Measurements from ENCODE around the gene CHMP2A. TPM values are rescaled to one million over a fixed set of nuclear protein-coding genes. Genes with fewer than 3 reads are reported as not detected.

CHMP2A gene
- total RNA-seq, 2 experiments from 2014 or later: 72.7 to 101 TPM

DNA sequence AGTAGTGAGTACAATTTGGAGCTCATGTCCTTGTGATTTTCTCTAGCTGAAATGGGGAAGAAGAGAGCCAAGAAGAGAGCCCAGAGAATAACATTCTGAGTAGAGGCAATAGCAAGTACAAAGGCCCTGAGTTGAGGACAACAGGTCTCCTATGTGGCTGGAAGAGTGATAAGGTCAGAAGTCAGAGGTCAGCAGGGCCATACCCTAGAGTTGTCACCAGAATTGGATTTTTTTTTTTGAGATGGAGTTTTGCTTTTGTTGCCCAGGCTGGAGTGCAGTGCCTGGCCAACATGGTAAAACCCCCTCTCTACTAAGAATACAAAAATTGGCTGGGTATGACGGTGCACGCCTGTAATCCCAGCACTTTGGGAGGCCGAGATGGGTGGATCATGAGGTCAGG lies 19.0 kb downstream of the CHMP2A start:
- H3K9me2 ChIP-seq (ENCODE audit: insufficient read depth, low read length): no peaks in the 10 kb centered on the region
- H3K4me1 ChIP-seq (ENCODE audit: insufficient read depth, low read length, poor library complexity, severe bottlenecking): peaks cover 15% of the 10 kb centered on the region
- TF ChIP-seq EZH2phosphoT487 (IDR thresholded peaks at IDR 0.05; ENCODE audit: borderline replicate concordance, low read depth, low read length): no peak
- TF ChIP-seq, protein P1, sequence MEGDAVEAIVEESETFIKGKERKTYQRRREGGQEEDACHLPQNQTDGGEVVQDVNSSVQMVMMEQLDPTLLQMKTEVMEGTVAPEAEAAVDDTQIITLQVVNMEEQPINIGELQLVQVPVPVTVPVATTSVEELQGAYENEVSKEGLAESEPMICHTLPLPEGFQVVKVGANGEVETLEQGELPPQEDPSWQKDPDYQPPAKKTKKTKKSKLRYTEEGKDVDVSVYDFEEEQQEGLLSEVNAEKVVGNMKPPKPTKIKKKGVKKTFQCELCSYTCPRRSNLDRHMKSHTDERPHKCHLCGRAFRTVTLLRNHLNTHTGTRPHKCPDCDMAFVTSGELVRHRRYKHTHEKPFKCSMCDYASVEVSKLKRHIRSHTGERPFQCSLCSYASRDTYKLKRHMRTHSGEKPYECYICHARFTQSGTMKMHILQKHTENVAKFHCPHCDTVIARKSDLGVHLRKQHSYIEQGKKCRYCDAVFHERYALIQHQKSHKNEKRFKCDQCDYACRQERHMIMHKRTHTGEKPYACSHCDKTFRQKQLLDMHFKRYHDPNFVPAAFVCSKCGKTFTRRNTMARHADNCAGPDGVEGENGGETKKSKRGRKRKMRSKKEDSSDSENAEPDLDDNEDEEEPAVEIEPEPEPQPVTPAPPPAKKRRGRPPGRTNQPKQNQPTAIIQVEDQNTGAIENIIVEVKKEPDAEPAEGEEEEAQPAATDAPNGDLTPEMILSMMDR (conservative IDR thresholded peaks at IDR 0.05; ENCODE audit: low read length): no peak
- DNase-seq (ENCODE audit: low spot score): no peak
- BruUV-seq (replicated peaks): no TSS peak
- no peaks in the 10 kb centered on the region for H3K9me3 ChIP-seq (ENCODE audit: low read length)
- no peak overlapping the region for H3K27ac ChIP-seq (ENCODE audit: low read depth, low read length, poor library complexity, severe bottlenecking)
- intact Hi-C loops (cut with micrococcal nuclease; ENCODE audit: unreplicated experiment): no loop called here
- CTCF ChIA-PET (ENCODE audit: unreplicated experiment): no interaction called here
- POLR2A ChIA-PET: no interaction called here
- H2AFZ ChIP-seq (ENCODE audit: low read length): no peak overlapping the region
- no peaks in the 10 kb centered on the region for H3K79me2 ChIP-seq (ENCODE audit: insufficient read depth, low read depth, low read length)
- no peaks in the 10 kb centered on the region for H4K20me1 ChIP-seq (ENCODE audit: insufficient read depth, low read length)
- no peaks in the 10 kb centered on the region for H3K36me3 ChIP-seq (ENCODE audit: insufficient read depth, low read length)
- no peak overlapping the region for H3K4me3 ChIP-seq (ENCODE audit: low read depth, low read length, poor library complexity, severe bottlenecking)
- no peak overlapping the region for H3K4me2 ChIP-seq (ENCODE audit: low read length)

GRCh38 chr19:58531034-58531840 lies 23.7 kb downstream of the CHMP2A start:
- no peaks in the 10 kb centered on the region for H4K20me1 ChIP-seq (ENCODE audit: insufficient read depth, low read length)
- no peaks in the 10 kb centered on the region for H3K9me3 ChIP-seq (ENCODE audit: low read length)
- intact Hi-C loops (cut with micrococcal nuclease; ENCODE audit: unreplicated experiment): no loop called here
- H3K27ac ChIP-seq (ENCODE audit: low read depth, low read length, poor library complexity, severe bottlenecking): no peak overlapping the region
- TF ChIP-seq, protein P1 (conservative IDR thresholded peaks at IDR 0.05; ENCODE audit: low read length): no peak
- TF ChIP-seq EZH2phosphoT487 (IDR thresholded peaks at IDR 0.05; ENCODE audit: borderline replicate concordance, low read depth, low read length): no peak
- no peak overlapping the region for H3K4me2 ChIP-seq (ENCODE audit: low read length)
- H3K9me2 ChIP-seq (ENCODE audit: insufficient read depth, low read length): no peaks in the 10 kb centered on the region
- no TSS peak for BruUV-seq (replicated peaks)
- no peak overlapping the region for H3K4me3 ChIP-seq (ENCODE audit: low read depth, low read length, poor library complexity, severe bottlenecking)
- no peaks in the 10 kb centered on the region for H3K79me2 ChIP-seq (ENCODE audit: insufficient read depth, low read depth, low read length)
- DNase-seq (ENCODE audit: low spot score): no peak
- POLR2A ChIA-PET: interaction anchor here (1.1 kb wide), 1 partner anchor 11 kb away, joined by 3 read pairs; no protein-coding TSS in a partner anchor
- no peaks in the 10 kb centered on the region for H3K36me3 ChIP-seq (ENCODE audit: insufficient read depth, low read length)
- CTCF ChIA-PET (ENCODE audit: unreplicated experiment): no interaction called here
- H3K4me1 ChIP-seq (ENCODE audit: insufficient read depth, low read length, poor library complexity, severe bottlenecking): peaks cover 6% of the 10 kb centered on the region
- H2AFZ ChIP-seq (ENCODE audit: low read length): no peak overlapping the region

GRCh38 chr19:58529405-58529804 lies 25.5 kb downstream of the CHMP2A start:
- H3K4me1 ChIP-seq (ENCODE audit: insufficient read depth, low read length, poor library complexity, severe bottlenecking): peaks cover 6% of the 10 kb centered on the region
- CTCF ChIA-PET (ENCODE audit: unreplicated experiment): interaction anchor here (1.0 kb wide), 1 partner anchor 24 kb away, joined by 3 read pairs; no protein-coding TSS in a partner anchor
- no peaks in the 10 kb centered on the region for H3K9me2 ChIP-seq (ENCODE audit: insufficient read depth, low read length)
- H3K9me3 ChIP-seq (ENCODE audit: low read length): no peaks in the 10 kb centered on the region
- TF ChIP-seq, protein P1 (conservative IDR thresholded peaks at IDR 0.05; ENCODE audit: low read length): no peak
- no peak for TF ChIP-seq EZH2phosphoT487 (IDR thresholded peaks at IDR 0.05; ENCODE audit: borderline replicate concordance, low read depth, low read length)
- H4K20me1 ChIP-seq (ENCODE audit: insufficient read depth, low read length): no peaks in the 10 kb centered on the region
- no TSS peak for BruUV-seq (replicated peaks)
- no peak overlapping the region for H3K27ac ChIP-seq (ENCODE audit: low read depth, low read length, poor library complexity, severe bottlenecking)
- POLR2A ChIA-PET: interaction anchor here (0.7 to 0.8 kb wide), 2 partner anchors 15 to 30 kb away, joined by 3 to 4 read pairs; partner anchors contain the start of gene TRIM28
- no peak overlapping the region for H3K4me3 ChIP-seq (ENCODE audit: low read depth, low read length, poor library complexity, severe bottlenecking)
- no peak overlapping the region for H2AFZ ChIP-seq (ENCODE audit: low read length)
- H3K4me2 ChIP-seq (ENCODE audit: low read length): no peak overlapping the region
- H3K36me3 ChIP-seq (ENCODE audit: insufficient read depth, low read length): no peaks in the 10 kb centered on the region
- H3K79me2 ChIP-seq (ENCODE audit: insufficient read depth, low read depth, low read length): no peaks in the 10 kb centered on the region
- DNase-seq (ENCODE audit: low spot score): no peak
- intact Hi-C loops (cut with micrococcal nuclease; ENCODE audit: unreplicated experiment): no loop called here

Data from OCI-LY7 (cell line).